ENCODE results near the gene MAST1.
"Not testable (repeated sequence)": the region's sequence is repeated elsewhere in the genome, so short reads cannot be mapped to it uniquely, and the experiment has no call there.

Gene MAST1

GRCh38 chr19:12815088-12815487 lies 23.2 kb upstream of the MAST1 start:
- ATAC-seq (ENCODE audit: low read depth) (no peak), DNase-seq (ENCODE audit: low spot score) (no peak)
- H3K36me3 ChIP-seq (ENCODE audit: low read depth): peaks cover 39% of the 10 kb centered on the region
- no peak overlapping the region for H3K27ac ChIP-seq (ENCODE audit: poor library complexity, severe bottlenecking)
- no peaks in the 10 kb centered on the region for H3K4me1 ChIP-seq (ENCODE audit: insufficient read depth, poor library complexity, severe bottlenecking)
- H3K4me3 ChIP-seq (ENCODE audit: severe bottlenecking): no peak overlapping the region
- no peaks in the 10 kb centered on the region for H3K9me3 ChIP-seq (ENCODE audit: severe bottlenecking)
- TF ChIP-seq, protein P1, sequence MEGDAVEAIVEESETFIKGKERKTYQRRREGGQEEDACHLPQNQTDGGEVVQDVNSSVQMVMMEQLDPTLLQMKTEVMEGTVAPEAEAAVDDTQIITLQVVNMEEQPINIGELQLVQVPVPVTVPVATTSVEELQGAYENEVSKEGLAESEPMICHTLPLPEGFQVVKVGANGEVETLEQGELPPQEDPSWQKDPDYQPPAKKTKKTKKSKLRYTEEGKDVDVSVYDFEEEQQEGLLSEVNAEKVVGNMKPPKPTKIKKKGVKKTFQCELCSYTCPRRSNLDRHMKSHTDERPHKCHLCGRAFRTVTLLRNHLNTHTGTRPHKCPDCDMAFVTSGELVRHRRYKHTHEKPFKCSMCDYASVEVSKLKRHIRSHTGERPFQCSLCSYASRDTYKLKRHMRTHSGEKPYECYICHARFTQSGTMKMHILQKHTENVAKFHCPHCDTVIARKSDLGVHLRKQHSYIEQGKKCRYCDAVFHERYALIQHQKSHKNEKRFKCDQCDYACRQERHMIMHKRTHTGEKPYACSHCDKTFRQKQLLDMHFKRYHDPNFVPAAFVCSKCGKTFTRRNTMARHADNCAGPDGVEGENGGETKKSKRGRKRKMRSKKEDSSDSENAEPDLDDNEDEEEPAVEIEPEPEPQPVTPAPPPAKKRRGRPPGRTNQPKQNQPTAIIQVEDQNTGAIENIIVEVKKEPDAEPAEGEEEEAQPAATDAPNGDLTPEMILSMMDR (IDR thresholded peaks at IDR 0.05; ENCODE audit: poor library complexity, severe bottlenecking): no peak
- H3K27me3 ChIP-seq (ENCODE audit: insufficient read depth, poor library complexity, severe bottlenecking): no peaks in the 10 kb centered on the region

DNA sequence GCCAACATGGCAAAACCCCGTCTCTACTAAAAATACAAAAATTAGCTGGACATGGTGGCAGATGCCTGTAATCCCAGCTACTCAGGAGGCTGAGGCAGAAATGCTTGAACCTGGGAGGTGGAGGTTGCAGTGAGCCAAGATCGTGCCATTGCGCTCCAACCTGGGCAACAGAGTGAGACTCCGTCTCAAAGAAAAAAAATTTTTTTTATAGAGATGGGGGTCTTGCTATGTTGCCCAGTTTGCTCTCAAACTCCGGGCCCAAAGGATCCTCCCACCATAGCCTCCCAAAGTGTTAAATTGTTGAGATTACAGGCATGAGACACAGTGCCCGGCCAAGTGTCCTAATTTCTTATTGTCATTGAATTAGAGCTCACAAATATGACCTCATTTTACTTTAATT lies 21.1 kb upstream of the MAST1 start:
- not testable (repeated sequence) for ATAC-seq (ENCODE audit: low read depth); H3K9me3 ChIP-seq (ENCODE audit: severe bottlenecking); H3K4me3 ChIP-seq (ENCODE audit: severe bottlenecking); DNase-seq (ENCODE audit: low spot score); H3K27me3 ChIP-seq (ENCODE audit: insufficient read depth, poor library complexity, severe bottlenecking); H3K27ac ChIP-seq (ENCODE audit: poor library complexity, severe bottlenecking); H3K4me1 ChIP-seq (ENCODE audit: insufficient read depth, poor library complexity, severe bottlenecking)
- peaks cover 20% of the 10 kb centered on the region for H3K36me3 ChIP-seq (ENCODE audit: low read depth)

GRCh38 chr19:12817810-12818209 lies 20.5 kb upstream of the MAST1 start:
- ATAC-seq (ENCODE audit: low read depth); H3K4me3 ChIP-seq (ENCODE audit: severe bottlenecking); DNase-seq (ENCODE audit: low spot score); H3K27me3 ChIP-seq (ENCODE audit: insufficient read depth, poor library complexity, severe bottlenecking); H3K9me3 ChIP-seq (ENCODE audit: severe bottlenecking); H3K27ac ChIP-seq (ENCODE audit: poor library complexity, severe bottlenecking); H3K4me1 ChIP-seq (ENCODE audit: insufficient read depth, poor library complexity, severe bottlenecking): not testable (repeated sequence)
- H3K36me3 ChIP-seq (ENCODE audit: low read depth): peaks cover 15% of the 10 kb centered on the region

DNA sequence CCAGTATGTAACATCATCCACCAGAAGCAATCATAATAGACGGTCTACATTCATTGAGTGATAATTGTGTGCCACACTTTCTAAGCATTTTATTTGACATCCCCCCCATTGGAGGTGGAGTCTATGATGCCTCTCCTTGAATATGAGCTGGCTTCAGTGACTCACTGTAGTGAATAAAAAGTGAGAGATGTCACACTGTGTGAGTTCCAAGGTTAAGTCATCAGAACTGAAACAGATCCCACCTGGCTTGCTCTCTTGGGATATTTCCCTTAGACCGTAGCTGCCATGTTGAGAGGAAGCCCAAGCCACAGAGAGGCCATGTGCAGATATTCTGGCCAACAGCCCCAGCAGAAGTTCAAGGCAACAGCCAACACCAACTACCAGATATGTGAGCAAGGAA lies 16.6 kb upstream of the MAST1 start:
- Histone ChIP-seq H3K27me3 (ENCODE audit: insufficient read depth, poor library complexity, severe bottlenecking) (no peaks in the 10 kb centered on the region), H3K9me3 (ENCODE audit: severe bottlenecking) (no peaks in the 10 kb centered on the region), H3K27ac (ENCODE audit: poor library complexity, severe bottlenecking) (no peak overlapping the region), H3K36me3 (ENCODE audit: low read depth) (no peaks in the 10 kb centered on the region), H3K4me3 (ENCODE audit: severe bottlenecking) (no peak overlapping the region), H3K4me1 (ENCODE audit: insufficient read depth, poor library complexity, severe bottlenecking) (no peaks in the 10 kb centered on the region)
- DNase-seq (ENCODE audit: low spot score): no peak
- TF ChIP-seq, protein P1 (IDR thresholded peaks at IDR 0.05; ENCODE audit: poor library complexity, severe bottlenecking): no peak
- peak; percentile 34; the same call in 1 of the 3 replicates for ATAC-seq (ENCODE audit: low read depth)

- H3K27ac ChIP-seq (ENCODE audit: poor library complexity, severe bottlenecking): no peak overlapping the region
- no peaks in the 10 kb centered on the region for H3K9me3 ChIP-seq (ENCODE audit: severe bottlenecking)
- TF ChIP-seq, protein P1 (IDR thresholded peaks at IDR 0.05; ENCODE audit: poor library complexity, severe bottlenecking): peak; percentile 65
- peak; percentile 43; the same call in 1 of the 3 replicates for ATAC-seq (ENCODE audit: low read depth)
- H3K4me3 ChIP-seq (ENCODE audit: severe bottlenecking): no peak overlapping the region
- H3K27me3 ChIP-seq (ENCODE audit: insufficient read depth, poor library complexity, severe bottlenecking): no peaks in the 10 kb centered on the region
- DNase-seq (ENCODE audit: low spot score): no peak
- no peaks in the 10 kb centered on the region for H3K36me3 ChIP-seq (ENCODE audit: low read depth)
- no peaks in the 10 kb centered on the region for H3K4me1 ChIP-seq (ENCODE audit: insufficient read depth, poor library complexity, severe bottlenecking)
These were observed 12.8 kb upstream of the MAST1 start for GRCh38 chr19:12825254-12826131.

GRCh38 chr19:12828494-12828893 lies 9.8 kb upstream of the MAST1 start:
- ATAC-seq (ENCODE audit: low read depth): peak; percentile 60
- Histone ChIP-seq H3K9me3 (ENCODE audit: severe bottlenecking) (no peaks in the 10 kb centered on the region), H3K27me3 (ENCODE audit: insufficient read depth, poor library complexity, severe bottlenecking) (peaks cover 8% of the 10 kb centered on the region), H3K36me3 (ENCODE audit: low read depth) (no peaks in the 10 kb centered on the region), H3K4me3 (ENCODE audit: severe bottlenecking) (no peak overlapping the region), H3K27ac (ENCODE audit: poor library complexity, severe bottlenecking) (no peak overlapping the region), H3K4me1 (ENCODE audit: insufficient read depth, poor library complexity, severe bottlenecking) (peaks cover 10% of the 10 kb centered on the region)
- TF ChIP-seq, protein P1 (IDR thresholded peaks at IDR 0.05; ENCODE audit: poor library complexity, severe bottlenecking): no peak
- no peak for DNase-seq (ENCODE audit: low spot score)
